Tibial artery (tissue), 4 donors: ENCODE measurements around the gene PLCG2.

Source experiments
- DNase-seq, 2 donors: peaks; one replicate each; pipeline ENCODE4 v3.0.0-alpha.2; 2019
- H3K27ac ChIP-seq, 2 donors: fragments of 200-600 bp; sonication (generic) in 1 of 2; 1 replicate in 1 of 2; 2 replicates in 1 of 2; pipeline ENCODE4 v1.5.1; 2018 to 2019; ENCODE audit warnings: mild to moderate bottlenecking in 1 of 2
- H3K27me3 ChIP-seq, 2 donors: fragments of 200-600 bp; sonication (generic) in 1 of 2; one replicate each; pipeline versions ENCODE4 v1.5.1 to v1.6.0; 2016 to 2019
- H3K36me3 ChIP-seq, 3 donors: fragments of 200-600 bp; sonication (generic) in 2 of 3; one replicate each; pipeline ENCODE4 v1.5.1; 2016 to 2019; ENCODE audit warnings: mild to moderate bottlenecking in 2 of 3
- H3K4me1 ChIP-seq, 4 donors: fragments of 200-600 bp; sonication (generic) in 2 of 4; 1 replicate in 3 of 4; 2 replicates in 1 of 4; pipeline ENCODE4 v1.5.1; 2016 to 2019
- H3K4me3 ChIP-seq, 2 donors: fragments of 200-600 bp; sonication (generic) in 1 of 2; 1 replicate in 1 of 2; 2 replicates in 1 of 2; pipeline ENCODE4 v1.5.1; 2018 to 2019; ENCODE audit warnings: mild to moderate bottlenecking in 2 of 2
- H3K9me3 ChIP-seq, 3 donors: fragments of 200-600 bp; sonication (generic) in 1 of 3; one replicate each; pipeline ENCODE4 v1.5.1; 2016 to 2019
- CTCF ChIP-seq, 2 experiments: fragments of 200-600 bp in 1 of 2; fragments of 450-650 bp in 1 of 2; IDR thresholded peaks; one replicate each; pipeline ENCODE4 v1.5.1; 2017 to 2019; ENCODE audit warnings: antibody characterized with exemption in 2 of 2, mild to moderate bottlenecking in 1 of 2, moderate library complexity in 1 of 2
- intact Hi-C: fragments of 100-400 bp; cut with DNase I; formaldehyde crosslinking; loops from one replicate; pipeline ENCODE4 v1.15.0; 2023; ENCODE audit warnings: low total_unique reads

Gene PLCG2

GRCh38 chr16:81803332-81803731 is 24.2 kb downstream of the PLCG2 start:
- no peaks in the 10 kb centered on the region for H3K4me1 ChIP-seq
- no peaks in the 10 kb centered on the region for H3K27me3 ChIP-seq
- intact Hi-C loops, result no loop called here
- H3K36me3 ChIP-seq, result no peaks in the 10 kb centered on the region
- no peak overlapping the region for H3K27ac ChIP-seq
- no peak overlapping the region for H3K4me3 ChIP-seq
- TF ChIP-seq CTCF (IDR thresholded peaks at IDR 0.05), result no peak
- no peaks in the 10 kb centered on the region for H3K9me3 ChIP-seq
- no peak for DNase-seq

- H3K36me3 ChIP-seq, result no peaks in the 10 kb centered on the region
- no peaks in the 10 kb centered on the region for H3K9me3 ChIP-seq
- intact Hi-C loops, result no loop called here
- H3K4me3 ChIP-seq, result no peak overlapping the region
- no peaks in the 10 kb centered on the region for H3K27me3 ChIP-seq
- no peak overlapping the region for H3K27ac ChIP-seq
- TF ChIP-seq CTCF (IDR thresholded peaks at IDR 0.05), result no peak
- H3K4me1 ChIP-seq, result no peaks in the 10 kb centered on the region
- DNase-seq, result no peak
These were observed 25.1 kb downstream of the PLCG2 start for GRCh38 chr16:81804134-81804610.

GRCh38 chr16:81806696-81807095 is 27.6 kb downstream of the PLCG2 start:
- no peak for DNase-seq
- Histone ChIP-seq H3K27me3 (no peaks in the 10 kb centered on the region), H3K27ac (no peak overlapping the region), H3K36me3 (no peaks in the 10 kb centered on the region), H3K4me3 (no peak overlapping the region), H3K4me1 (no peaks in the 10 kb centered on the region), H3K9me3 (no peaks in the 10 kb centered on the region)
- no peak for TF ChIP-seq CTCF (IDR thresholded peaks at IDR 0.05)
- intact Hi-C loops, result no loop called here

- no peak for DNase-seq
- H3K36me3 ChIP-seq, result no peaks in the 10 kb centered on the region
- H3K9me3 ChIP-seq, result no peaks in the 10 kb centered on the region
- TF ChIP-seq CTCF (IDR thresholded peaks at IDR 0.05), result no peak
- H3K27ac ChIP-seq, result no peak overlapping the region
- no peaks in the 10 kb centered on the region for H3K4me1 ChIP-seq
- intact Hi-C loops, result no loop called here
- H3K27me3 ChIP-seq, result no peaks in the 10 kb centered on the region
- H3K4me3 ChIP-seq, result no peak overlapping the region
These were observed 28.8 kb downstream of the PLCG2 start for GRCh38 chr16:81807767-81808358.

- no peak for DNase-seq
- no peak for TF ChIP-seq CTCF (IDR thresholded peaks at IDR 0.05)
- H3K4me3 ChIP-seq, result no peak overlapping the region
- H3K9me3 ChIP-seq, result peaks cover 0 to 6% (median 0%) of the 10 kb centered on the region in 3 donors
- no peak overlapping the region for H3K27ac ChIP-seq
- intact Hi-C loops, result no loop called here
- no peaks in the 10 kb centered on the region for H3K27me3 ChIP-seq
- H3K36me3 ChIP-seq, result no peaks in the 10 kb centered on the region
- H3K4me1 ChIP-seq, result no peaks in the 10 kb centered on the region
These were observed 29.9 kb downstream of the PLCG2 start for GRCh38 chr16:81808933-81809480.
